22Rv1 (cell line): ENCODE measurements around the gene PXYLP1.

ENCODE experiments used
- H3K27ac ChIP-seq: fragments of 450-650 bp; 2 replicates; pipeline ENCODE4 v1.5.1; 2017
- ZFX ChIP-seq: fragments of 450-650 bp; IDR thresholded peaks from 2 replicates; pipeline ENCODE4 v1.6.1; 2017; ENCODE audit warnings: antibody characterized with exemption, borderline replicate concordance
- TF ChIP-seq, protein P1 (sequence below): fragments of 450-650 bp; IDR thresholded peaks from 2 replicates; pipeline ENCODE4 v1.5.1; 2017; ENCODE audit warnings: mild to moderate bottlenecking

Gene PXYLP1

DNA sequence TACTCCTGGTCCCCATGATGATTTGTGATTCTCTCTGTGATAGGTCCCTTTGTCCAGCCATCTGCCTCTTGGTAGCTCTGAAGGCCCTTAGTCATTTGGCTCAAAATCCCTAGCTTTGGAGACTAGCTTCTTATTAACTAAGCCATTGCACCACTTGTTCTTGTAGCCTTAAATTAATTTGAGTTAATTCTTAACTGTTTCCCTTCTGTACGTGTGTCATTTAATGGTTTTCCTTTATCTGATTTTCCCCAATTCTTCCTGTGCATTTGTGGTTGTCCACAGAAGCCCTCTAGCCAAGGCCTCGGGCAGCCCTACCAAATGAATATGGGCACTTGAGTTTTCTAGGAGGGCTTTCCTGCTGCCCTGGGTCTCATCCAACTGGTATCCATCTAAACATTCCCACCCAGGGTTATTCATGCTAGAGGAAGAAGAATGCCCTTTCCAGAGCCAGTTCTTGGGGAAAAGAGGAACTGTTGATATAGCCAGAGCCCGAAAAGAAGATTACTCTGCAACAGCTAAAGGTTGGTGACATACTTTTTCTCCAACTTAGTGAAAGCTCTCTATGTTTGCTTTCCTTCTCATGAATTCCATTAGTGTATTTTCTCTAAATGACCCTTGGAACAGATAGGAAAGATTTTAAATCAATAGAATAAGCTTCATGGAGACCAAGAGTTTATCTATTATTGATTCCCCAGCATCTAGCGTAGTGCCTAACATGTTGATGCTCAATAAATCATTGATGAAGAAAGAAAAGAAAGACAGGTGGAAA lies 92.5 kb downstream of the PXYLP1 start:
- no peak overlapping the region for H3K27ac ChIP-seq
- TF ChIP-seq, protein P1, sequence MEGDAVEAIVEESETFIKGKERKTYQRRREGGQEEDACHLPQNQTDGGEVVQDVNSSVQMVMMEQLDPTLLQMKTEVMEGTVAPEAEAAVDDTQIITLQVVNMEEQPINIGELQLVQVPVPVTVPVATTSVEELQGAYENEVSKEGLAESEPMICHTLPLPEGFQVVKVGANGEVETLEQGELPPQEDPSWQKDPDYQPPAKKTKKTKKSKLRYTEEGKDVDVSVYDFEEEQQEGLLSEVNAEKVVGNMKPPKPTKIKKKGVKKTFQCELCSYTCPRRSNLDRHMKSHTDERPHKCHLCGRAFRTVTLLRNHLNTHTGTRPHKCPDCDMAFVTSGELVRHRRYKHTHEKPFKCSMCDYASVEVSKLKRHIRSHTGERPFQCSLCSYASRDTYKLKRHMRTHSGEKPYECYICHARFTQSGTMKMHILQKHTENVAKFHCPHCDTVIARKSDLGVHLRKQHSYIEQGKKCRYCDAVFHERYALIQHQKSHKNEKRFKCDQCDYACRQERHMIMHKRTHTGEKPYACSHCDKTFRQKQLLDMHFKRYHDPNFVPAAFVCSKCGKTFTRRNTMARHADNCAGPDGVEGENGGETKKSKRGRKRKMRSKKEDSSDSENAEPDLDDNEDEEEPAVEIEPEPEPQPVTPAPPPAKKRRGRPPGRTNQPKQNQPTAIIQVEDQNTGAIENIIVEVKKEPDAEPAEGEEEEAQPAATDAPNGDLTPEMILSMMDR, result no peak
- TF ChIP-seq ZFX, result no peak

DNA sequence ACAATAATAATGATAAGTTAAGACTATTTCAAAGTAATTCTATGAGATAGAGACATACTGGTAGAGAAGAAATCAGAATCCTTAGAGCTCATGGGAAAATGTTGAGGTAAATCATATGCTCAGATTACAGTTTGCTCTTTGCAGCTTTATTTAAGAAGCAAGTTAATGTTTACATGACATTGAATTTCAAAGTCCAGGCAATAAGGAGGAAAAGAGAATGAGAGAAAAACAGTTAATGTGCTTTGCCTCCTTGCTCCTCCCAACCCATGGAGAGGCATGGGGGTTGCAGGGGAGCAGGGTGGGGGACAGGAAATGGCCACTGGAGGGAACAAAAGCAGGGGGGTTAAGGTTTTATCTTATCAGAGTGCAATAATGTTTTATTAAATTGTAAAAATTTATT lies 94.5 kb downstream of the PXYLP1 start:
- TF ChIP-seq ZFX, result no peak
- TF ChIP-seq, protein P1, result no peak
- peak overlapping the region; percentile 26 for H3K27ac ChIP-seq

DNA sequence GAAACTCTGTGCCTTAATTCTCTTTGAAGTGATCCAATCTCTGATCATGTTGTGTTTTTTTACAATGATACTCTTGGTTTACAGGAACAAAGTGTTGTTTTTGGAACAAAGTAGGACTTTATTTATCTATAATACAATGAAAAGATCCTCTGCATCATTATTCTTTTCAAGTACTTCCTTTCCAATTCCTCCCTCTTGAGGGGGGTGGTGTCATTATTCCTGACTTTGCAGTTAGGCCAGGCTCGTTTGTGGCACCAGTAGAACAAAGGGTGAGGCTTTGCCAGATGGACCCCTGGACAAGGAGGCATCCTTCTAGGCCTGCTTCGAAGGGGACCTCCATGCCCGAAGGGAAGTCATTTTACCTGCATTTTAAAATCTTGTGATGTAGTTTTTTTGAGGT lies 95.0 kb downstream of the PXYLP1 start:
- no peak for TF ChIP-seq ZFX

DNA sequence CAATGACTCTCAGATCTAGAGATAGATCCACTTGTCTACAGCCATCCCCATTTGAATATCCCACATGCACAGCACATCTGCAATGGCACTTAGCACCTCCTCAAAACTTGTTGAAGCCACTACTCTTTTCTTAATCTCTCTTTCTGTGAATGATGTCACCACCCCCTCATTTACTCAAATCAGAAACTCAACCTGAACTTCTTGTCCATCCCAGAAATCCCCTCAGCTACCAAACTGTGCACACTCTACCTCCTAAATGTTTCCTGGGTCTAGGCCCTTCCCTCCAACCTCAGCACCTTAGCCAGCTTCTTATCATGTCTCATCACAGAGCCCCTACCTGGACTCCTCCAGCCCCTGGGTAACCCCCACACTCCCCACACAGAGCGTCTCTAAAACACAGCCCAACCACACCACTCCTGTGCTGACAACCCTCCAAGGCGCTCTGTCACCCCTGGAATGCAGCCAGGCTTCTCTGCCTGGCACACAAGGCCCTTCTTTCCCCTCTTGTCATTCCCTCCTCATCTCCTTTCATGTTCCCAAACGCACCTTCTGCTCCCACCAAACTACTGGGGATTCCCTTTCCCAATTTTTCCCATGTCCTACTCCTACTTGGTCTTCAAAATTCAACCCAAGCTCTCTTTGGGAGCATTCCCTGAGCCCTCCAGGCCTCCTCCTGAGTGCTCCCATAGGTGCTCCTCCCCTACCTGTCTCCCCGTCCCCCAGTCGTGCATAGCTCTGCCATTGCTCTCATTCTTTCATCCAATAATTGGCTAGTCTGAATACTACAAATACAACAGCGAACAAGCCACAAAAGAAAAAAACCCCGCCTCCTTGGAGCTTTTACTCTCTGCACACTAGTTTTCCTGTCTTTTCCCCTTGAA lies 96.9 kb downstream of the PXYLP1 start:
- H3K27ac ChIP-seq, result no peak overlapping the region
- TF ChIP-seq, protein P1, result no peak
- TF ChIP-seq ZFX, result no peak

More for the DNA sequence above, 95.0 kb downstream of the PXYLP1 start:
- H3K27ac ChIP-seq, result peak overlapping the region; percentile 26

DNA sequence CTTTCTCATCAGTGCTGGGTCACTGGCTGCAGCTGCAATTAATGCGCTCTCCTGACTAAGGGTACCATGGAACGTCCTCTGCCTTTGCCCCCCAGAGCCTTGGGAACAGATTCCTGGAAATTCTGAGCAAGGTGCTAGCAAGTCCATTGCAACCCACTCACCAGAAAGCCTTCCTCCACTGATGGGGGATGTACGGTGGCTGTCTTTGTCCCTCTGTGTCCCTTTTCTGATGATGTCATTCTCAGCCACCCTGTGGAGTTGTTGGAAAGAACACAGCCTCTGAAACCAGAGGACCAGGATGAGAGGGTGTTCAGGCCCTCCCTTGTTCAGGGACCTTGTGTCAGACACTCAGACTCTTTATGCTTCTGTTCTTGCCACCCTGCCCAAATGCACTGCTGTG lies 98.6 kb downstream of the PXYLP1 start:
- H3K27ac ChIP-seq, result no peak overlapping the region
- TF ChIP-seq ZFX, result no peak
- TF ChIP-seq, protein P1, result no peak

DNA sequence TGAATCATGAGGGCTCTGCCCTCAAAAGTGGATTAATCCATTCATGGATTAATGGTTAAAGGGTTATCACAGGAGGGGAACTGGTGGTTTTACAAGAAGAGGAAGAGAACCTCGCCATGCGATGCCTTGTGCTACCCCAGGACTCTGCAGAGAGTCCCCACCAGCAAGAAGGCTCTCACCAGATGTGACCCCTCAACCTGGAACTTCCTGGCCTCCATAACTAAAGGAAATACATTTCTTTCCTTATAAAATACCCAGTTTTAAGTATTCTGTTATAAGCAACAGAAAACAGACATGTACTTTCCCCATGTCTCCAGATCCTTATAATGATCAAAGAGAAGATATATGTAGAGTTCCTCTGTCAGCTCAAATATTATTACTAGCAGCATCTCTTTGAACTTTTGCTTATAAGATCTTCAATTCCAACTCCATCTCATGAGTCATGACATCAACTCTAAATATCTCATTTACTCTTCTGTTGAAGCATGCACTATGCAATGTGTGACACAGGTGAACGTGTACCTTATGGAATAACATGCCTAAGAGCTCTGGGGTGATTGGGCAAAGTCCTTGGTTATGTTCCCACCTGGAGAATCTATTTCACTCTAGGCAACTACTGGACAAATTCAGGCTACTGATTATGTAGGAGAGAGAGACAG lies 99.2 kb downstream of the PXYLP1 start:
- no peak overlapping the region for H3K27ac ChIP-seq
- TF ChIP-seq, protein P1, result no peak
- no peak for TF ChIP-seq ZFX
